ENCODE measurements around the gene ATXN3.

ATXN3 gene

GRCh38 chr14:92109490-92109889, 3.1 kb upstream of the ATXN3 start:
- H3K4me3 ChIP-seq (ENCODE audit: control insufficient read depth, low read depth, low read length), result no peak overlapping the region
- TF ChIP-seq CTCF (conservative IDR thresholded peaks at IDR 0.05; ENCODE audit: control insufficient read depth, insufficient read depth, low read depth, low read length), result no peak
- no peak for DNase-seq (ENCODE audit: low read depth)

DNA sequence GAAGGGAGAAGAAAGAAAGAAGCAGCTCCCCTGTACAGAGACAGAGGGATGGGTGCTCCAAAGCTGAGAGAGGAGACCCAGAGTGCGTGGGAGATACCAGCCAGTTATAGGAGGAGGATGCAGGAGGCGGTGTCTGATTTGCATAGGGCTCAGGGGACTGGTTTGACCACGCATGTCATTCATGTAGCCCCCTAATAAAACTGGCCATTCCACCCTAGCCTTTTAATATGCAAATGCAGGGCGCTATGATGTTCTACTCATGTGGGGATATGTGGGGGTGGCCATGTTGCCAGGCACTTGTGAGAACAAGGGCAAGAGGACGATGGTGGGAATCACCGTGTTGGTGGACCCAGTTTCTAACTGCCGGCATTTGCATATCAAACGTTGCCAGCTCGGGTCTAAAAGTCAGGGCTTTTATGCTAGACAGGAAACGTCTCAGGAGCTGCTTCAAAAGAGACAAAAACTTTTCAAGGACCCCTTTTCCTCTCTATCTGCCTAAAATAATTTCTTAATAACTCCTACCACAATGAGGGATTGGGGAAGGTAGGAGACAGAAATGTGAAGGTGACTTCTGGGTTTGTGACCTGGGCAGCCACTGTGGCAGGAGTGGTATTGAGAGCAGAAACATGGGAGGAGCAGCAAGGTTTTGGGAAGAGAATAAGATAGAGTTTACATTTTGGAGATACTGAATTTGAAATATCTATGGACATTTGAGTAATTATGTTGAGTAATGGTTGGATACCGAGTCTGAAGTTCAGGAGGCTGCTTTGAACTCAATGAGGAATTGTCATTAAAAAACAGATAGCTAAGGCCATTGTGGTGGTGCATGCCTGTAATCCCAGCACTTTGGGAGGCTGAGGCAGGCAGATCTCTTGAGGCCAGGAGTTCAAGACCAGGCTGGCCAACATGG, 2.2 kb upstream of the ATXN3 start:
- TF ChIP-seq CTCF (conservative IDR thresholded peaks at IDR 0.05; ENCODE audit: control insufficient read depth, insufficient read depth, low read depth, low read length), result no peak
- no peak for DNase-seq (ENCODE audit: low read depth)
- H3K4me3 ChIP-seq (ENCODE audit: control insufficient read depth, low read depth, low read length), result no peak overlapping the region

DNA sequence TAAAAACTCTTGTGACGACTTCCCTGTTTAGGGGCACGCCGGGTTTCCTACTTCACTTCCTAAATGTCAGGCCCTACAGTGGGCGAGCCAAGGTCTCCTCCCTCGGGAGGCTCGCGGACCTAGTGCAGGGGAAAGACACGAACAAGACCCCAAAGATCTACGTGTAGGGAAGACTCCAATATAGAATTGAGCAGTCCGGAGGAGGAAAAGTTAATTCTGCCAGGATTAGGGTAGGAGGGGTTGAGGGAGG, 564 bp downstream of the ATXN3 start:
- TF ChIP-seq CTCF (conservative IDR thresholded peaks at IDR 0.05; ENCODE audit: control insufficient read depth, insufficient read depth, low read depth, low read length), result no peak
- DNase-seq (ENCODE audit: low read depth), result no peak
- peak overlapping the region; percentile 90 for H3K4me3 ChIP-seq (ENCODE audit: control insufficient read depth, low read depth, low read length)

GRCh38 chr14:92105073-92105892, 1.1 kb downstream of the ATXN3 start:
- no peak for TF ChIP-seq CTCF (conservative IDR thresholded peaks at IDR 0.05; ENCODE audit: control insufficient read depth, insufficient read depth, low read depth, low read length)
- H3K4me3 ChIP-seq (ENCODE audit: control insufficient read depth, low read depth, low read length), result peak overlapping the region; percentile 90
- peak; percentile 53 for DNase-seq (ENCODE audit: low read depth)

GRCh38 chr14:92103363-92103989, 2.9 kb downstream of the ATXN3 start:
- no peak for DNase-seq (ENCODE audit: low read depth)
- no peak for TF ChIP-seq CTCF (conservative IDR thresholded peaks at IDR 0.05; ENCODE audit: control insufficient read depth, insufficient read depth, low read depth, low read length)
- H3K4me3 ChIP-seq (ENCODE audit: control insufficient read depth, low read depth, low read length), result no peak overlapping the region

DNA sequence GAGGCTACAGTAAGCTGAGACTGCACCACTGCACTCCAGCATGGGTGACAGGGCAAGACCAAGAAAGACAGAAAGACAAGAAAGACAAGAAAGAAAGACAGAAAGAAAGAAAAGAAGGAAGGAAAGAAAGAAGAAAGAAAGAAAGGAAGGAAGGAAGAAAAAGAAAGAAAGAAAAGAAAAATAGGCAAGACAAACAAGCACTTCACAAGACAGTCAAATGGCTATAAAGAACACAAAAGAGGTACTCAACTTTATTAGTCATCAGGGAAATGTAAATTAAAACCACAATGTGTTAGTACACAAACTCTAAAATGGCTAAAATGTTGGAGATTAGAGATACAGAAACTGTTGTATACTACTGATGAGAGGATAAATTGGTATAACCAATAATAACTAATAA, 6.6 kb downstream of the ATXN3 start:
- H3K4me3 ChIP-seq (ENCODE audit: control insufficient read depth, low read depth, low read length), result no peak overlapping the region
- no peak for TF ChIP-seq CTCF (conservative IDR thresholded peaks at IDR 0.05; ENCODE audit: control insufficient read depth, insufficient read depth, low read depth, low read length)
- DNase-seq (ENCODE audit: low read depth), result peak; percentile 19

Measured in fibroblast of mammary gland (primary cell).